ENCODE measurements around the gene CISD3.
"Not testable (repeated sequence)": the region's sequence is repeated elsewhere in the genome, so short reads cannot be mapped to it uniquely, and the experiment has no call there.

Gene CISD3

GRCh38 chr17:38707678-38708351 lies 22.3 kb upstream of the CISD3 start:
- DNase-seq (ENCODE audit: low read depth in 2 of 2), result no peak

DNA sequence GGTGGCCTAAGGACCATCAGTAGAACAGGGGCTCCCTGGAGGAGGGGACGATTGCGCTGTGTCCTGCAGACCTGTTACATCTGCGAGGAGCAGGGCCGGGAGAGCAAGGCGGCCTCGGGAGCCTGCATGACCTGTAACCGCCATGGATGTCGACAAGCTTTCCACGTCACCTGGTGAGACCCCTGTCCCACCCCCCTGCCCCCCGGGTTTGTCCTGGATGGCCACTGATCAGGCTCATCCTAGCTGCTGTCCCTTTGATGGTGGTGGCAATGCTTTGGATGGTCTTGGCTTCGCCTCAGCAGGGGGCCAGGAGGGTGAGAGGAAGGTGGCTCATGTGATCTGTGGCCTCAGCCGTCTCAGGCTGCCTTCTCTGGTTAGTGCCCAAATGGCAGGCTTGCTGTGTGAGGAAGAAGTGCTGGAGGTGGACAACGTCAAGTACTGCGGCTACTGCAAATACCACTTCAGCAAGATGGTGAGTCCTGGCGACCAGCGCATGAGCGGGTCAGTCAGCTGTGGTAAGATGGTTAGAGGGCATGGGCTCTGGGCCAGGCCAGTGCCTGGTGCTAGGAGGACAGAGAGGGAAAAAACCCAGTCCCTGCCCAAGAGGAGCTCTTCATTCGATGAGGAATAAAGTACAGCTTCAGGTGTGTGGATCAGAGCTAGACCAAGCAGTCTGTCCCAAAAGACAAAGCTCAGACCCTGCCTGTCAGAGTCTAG lies 20.9 kb upstream of the CISD3 start:
- no peak for DNase-seq (ENCODE audit: low read depth in 2 of 2)

DNA sequence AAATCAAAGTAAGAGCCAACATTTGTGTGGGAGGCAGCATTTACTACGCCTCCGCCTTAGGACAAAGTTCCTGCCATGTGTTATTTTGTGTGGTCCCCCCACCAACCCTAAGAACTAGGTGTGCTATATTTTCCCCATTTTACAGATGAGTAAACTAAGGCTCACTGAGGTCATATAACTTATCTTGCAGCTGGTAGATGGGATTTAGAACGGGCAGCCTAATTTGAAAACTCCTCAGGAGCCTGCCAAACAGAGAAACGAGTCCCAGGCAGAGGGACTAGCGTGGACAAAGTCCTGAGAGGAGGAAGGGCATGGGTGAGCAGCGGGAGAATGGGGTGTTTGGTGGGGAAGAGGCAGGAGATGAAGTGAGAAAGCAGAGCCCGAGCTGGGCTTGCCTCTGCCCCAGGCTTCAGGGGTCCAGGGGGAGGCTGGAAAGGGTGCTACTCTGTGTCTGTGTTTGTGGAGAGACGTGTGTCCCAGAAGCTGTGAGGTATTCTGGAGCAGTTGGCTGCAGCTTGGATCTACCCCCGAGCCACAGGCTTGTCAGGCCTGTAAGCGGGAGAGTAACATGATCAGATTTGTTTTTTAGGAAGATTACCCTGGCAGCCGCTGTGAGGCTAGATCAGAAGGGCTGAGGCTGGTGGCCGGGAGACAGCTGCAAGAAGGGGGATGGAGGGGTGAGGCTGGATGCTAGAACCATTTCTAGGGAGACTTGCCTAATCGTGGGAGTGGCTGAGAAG lies 20.1 kb upstream of the CISD3 start:
- DNase-seq (ENCODE audit: low read depth in 2 of 2), result no peak

- no peak for DNase-seq (ENCODE audit: low read depth in 2 of 2)
Observed at GRCh38 chr17:38710604-38710962, 19.6 kb upstream of the CISD3 start.

GRCh38 chr17:38710985-38711384 lies 19.2 kb upstream of the CISD3 start:
- DNase-seq (ENCODE audit: low read depth in 2 of 2), result no peak

DNA sequence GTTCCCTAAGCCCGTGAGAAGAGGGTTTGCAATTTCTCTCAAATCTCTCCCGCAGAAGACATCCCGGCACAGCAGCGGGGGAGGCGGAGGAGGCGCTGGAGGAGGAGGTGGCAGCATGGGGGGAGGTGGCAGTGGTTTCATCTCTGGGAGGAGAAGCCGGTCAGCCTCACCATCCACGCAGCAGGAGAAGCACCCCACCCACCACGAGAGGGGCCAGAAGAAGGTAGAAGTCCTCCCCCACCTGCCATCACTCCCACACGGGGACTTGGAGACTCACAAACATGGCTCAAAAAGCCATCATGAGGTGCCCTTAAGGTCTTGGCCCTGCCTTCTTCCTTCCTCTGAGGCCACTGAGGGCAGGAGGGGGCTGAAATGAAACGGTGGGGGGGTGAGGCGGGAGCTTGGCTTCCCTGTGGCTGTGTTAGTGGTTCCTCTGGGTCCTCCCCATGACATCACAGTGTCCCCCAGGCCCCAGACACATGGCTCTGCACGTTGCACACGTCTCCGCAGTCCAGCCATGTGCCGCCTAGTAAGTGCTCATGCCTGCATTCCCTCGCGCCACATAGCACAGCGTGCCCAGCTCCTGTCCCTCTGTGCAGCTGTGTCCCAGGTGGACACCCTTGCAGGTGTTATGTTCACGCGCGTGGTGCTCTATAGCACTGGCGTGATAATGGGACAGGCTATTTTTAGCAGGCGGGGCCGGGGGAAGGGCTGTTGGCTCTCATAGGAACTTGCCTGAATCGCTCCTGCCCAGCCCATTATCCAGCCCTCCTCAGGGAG lies 18.2 kb upstream of the CISD3 start:
- DNase-seq (ENCODE audit: low read depth in 2 of 2), result no peak

DNA sequence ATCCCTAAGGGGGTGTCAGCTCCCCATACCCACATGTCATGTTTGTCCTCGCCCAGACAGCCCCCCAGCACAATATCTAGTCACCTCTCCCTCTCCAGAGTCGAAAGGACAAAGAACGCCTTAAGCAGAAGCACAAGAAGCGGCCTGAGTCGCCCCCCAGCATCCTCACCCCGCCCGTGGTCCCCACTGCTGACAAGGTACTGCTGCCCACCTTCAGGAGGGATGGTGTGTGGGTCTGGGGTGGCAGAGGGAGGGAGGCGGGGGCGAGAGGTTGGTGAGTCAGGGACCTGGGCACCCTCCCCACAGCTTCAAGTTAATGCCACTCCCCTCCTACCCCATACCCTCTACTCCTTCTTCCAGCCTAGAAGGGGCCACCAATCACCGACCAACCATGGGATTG lies 17.5 kb upstream of the CISD3 start:
- DNase-seq (ENCODE audit: low read depth in 2 of 2), result no peak

DNA sequence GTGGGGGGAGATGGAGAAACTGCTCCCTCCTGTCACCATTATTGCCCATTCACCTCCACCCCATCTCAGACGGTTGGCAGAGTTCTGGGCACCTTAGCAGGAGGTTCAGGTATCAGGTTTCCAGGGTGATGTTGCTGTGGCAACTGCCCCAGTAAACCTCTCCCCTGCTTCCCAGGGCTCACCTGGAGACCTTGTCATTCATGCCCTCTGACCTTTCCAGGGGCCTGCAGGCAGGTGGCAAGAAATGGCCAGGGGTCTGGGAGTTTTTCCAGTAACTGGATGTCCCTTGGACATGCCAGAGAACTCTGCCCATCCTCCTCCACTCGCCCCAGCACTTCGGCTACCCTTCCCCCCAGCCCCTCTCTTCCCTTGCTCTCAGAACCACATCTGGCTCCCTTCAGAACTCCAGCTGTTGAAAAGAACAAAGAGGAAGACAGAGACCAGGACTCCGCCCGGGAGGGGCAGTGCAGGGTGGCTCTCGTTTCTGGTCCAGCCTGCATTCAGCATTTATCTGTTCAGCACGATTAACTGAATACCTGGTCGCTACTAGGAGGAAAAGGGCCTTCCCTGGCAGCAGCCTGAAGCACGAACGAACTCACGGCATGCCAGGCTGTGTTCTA lies 16.6 kb upstream of the CISD3 start:
- DNase-seq (ENCODE audit: low read depth in 2 of 2), result no peak

- DNase-seq (ENCODE audit: low read depth in 2 of 2), result no peak
Observed at GRCh38 chr17:38715216-38715943, 14.8 kb upstream of the CISD3 start.

GRCh38 chr17:38716368-38717005 lies 13.7 kb upstream of the CISD3 start:
- no peak for DNase-seq (ENCODE audit: low read depth in 2 of 2)

GRCh38 chr17:38717139-38717745 lies 12.9 kb upstream of the CISD3 start:
- DNase-seq (ENCODE audit: low read depth in 2 of 2), result no peak

DNA sequence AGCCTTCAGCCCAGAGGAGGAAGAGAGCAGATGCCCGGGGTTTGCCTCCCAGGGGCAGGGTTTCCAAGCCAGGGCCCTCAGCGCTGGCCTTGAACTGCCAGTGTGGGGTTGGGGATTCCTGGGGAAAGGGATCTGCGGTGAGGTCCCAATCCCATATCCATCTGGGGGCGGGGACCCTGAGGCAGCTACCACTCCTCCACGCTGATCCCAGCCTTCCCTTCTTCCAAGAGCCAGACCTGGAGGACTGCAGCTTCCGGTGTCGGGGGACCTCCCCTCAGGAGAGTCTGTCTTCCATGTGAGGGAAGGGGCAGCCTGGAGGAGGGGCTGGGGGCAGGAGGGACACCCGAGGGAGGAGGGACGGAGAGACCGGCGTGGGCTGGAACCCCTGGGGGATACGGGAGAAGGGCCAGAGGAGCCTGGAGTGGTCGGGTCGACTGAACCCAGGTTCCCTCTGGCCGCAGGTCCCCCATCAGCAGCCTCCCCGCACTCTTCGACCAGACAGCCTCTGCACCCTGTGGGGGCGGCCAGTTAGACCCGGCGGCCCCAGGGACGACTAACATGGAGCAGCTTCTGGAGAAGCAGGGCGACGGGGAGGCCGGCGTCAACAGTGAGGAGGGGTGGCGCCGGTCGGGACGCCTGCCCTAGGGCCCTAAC lies 10.7 kb upstream of the CISD3 start:
- no peak for DNase-seq (ENCODE audit: low read depth in 2 of 2)

DNA sequence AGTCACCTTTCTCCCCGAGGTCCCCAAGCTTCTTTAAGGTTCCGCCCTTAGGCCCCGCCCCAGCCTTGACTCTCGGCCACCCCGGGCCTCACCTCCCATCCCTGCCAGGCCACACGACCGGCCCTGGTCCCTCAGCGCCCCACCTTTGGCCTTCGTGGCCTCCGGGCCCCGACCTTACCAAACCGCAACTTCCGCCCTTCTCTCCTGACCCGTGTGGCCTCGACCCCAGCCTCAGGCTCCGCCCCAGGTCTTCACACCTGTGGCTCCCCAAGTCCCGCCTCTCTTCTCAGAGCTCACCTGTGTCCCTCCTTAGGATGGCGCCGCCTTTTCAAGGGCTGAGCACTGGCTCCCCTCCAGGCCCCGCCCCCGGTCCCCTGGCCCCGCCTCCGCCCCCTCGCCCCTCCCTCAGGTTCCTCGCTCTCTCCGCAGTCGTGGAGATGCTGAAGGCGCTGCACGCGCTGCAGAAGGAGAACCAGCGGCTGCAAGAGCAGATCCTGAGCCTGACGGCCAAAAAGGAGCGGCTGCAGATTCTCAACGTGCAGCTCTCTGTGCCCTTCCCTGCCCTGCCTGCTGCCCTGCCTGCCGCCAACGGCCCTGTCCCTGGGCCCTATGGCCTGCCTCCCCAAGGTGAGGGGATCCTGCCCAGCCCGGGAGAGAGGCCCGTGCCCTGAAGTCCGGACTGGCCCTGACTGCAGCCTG lies 10.0 kb upstream of the CISD3 start:
- no peak for DNase-seq (ENCODE audit: low read depth in 2 of 2)

DNA sequence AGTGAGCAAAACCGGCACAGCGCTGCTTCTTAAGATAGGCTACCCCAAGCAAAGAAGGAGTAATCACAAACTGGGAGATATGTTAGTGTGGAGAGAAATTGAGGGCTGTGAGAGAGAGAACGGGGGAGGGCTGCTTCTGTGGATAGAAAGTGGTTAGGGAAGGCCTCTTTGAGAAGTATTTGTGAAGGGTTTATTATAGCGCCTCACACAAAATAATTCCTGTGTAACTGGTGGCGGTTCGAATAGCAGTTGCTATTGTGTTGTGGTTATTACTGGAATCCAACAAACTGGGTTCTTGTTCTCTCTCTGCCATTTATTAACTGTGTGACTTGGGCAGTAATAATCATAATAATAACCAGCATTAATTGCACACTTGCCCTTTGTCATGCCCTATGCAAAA lies 9.2 kb upstream of the CISD3 start:
- no peak for DNase-seq (ENCODE audit: low read depth in 2 of 2)

GRCh38 chr17:38721802-38722201 lies 8.3 kb upstream of the CISD3 start:
- DNase-seq (ENCODE audit: low read depth in 2 of 2), result no peak

GRCh38 chr17:38724337-38724988 lies 5.7 kb upstream of the CISD3 start:
- DNase-seq (ENCODE audit: low read depth in 2 of 2), result no peak

DNA sequence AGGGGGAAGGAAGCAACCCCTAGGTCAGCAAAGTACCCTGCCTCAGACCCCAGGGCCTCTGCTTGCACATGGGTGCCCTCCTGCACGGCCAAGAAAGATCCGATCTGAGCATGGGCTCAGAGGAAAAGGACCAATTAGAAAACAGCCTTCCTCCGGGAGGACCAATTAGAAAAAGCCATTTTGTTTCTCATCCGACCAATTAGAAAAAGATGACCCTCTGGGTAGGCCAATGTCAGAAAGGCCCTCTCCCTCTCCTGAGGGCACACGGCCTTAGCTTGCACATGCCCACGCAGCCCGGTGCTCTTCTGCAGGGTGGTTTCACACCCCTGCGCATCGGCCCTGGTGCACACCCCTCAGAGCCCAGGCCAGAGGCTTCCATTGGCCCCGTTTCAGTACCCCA lies 5.1 kb upstream of the CISD3 start:
- DNase-seq (ENCODE audit: low read depth in 2 of 2), result no peak

GRCh38 chr17:38726145-38726544 lies 4.0 kb upstream of the CISD3 start:
- DNase-seq (ENCODE audit: low read depth in 2 of 2), result not testable (repeated sequence)
